ENCODE measurements around the gene NTNG2. TPM values are rescaled to one million over a fixed set of nuclear protein-coding genes. Genes with fewer than 3 reads are reported as not detected.

The NTNG2 gene
- total RNA-seq, 1 experiment from 2014 or later: 2.6 TPM

DNA sequence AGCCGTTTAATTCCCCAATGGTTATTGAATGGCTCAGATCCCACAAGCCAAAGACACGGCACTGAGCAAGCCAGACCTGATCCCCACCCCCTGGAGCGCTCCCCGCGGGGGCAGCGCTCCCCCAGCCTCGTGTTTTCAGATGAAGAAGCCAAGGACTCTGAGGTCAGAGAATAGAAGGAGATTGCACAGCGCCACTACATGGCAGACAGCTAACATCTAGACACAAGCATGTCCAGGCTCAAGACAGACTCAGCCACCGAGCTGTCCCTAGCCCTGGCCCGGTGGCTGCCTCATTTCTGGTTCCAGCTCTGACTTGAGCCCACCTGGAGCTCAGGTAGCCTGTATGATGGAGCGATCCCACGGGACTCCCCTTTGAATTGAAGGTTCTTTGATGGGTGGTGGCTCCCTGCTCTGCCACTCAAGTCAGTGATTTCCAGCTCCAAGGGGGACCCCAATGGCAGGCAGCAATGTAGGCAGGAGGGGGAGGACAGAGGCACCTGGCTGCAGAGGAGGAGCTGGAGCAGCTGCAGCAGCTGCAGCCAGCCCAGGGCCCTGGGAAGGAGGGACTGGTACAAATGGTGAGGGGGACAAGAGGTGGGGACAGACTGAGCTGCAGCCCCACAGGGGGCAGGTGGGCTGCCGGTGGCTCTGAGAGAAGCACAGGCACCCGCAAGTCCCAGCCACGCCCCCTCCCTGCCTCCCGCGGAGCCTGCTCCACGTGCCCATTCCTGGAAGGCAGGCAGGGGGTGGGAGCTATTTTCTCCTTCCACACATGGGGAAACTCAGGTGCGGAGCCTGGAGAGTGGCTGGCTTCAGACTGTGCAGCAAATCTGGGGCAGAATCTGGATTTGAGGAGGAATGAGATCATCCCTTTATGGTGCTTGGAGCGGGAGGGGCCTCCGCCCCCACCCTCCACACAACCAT lies 40.2 kb downstream of the NTNG2 start:
- no peak for DNase-seq (ENCODE audit: low read depth)

DNA sequence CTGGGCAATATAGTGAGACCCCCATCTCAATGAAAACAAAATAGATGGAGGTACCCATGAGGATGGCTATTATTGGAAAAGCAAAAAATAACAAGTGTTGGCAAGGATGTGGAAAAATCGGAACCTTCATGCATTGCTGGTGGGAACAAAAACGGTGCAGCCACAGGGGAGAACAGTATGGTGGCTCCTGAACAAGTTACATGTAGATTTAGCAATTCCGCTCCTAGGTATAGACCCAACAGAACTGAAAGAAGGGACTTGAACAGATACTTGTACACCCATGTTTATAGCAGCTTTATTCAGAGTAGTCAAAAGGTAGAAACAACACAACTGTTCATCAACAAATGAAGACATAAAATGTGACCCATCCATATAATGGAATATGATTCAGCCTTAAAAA lies 43.0 kb downstream of the NTNG2 start:
- no peak for DNase-seq (ENCODE audit: low read depth)

DNA sequence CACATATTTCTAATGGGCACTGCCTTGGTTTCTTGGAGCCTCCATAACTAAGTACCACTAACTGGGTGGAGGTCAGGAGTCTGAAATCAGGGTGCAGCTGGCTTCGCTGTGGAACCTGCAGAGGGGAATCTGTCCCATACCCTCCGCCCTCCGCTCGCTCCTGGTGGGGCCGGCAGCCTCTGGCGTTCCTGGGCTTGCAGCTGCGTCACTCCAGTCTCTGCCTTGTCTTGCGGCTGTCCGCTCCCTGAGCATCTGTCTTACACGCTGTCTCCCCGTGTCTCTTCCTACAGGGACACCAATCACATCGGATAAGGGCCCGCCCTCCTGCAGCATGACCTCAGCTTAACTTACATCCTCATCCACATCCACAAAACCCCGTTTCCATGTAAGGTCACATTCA lies 45.4 kb downstream of the NTNG2 start:
- DNase-seq (ENCODE audit: low read depth): no peak

DNA sequence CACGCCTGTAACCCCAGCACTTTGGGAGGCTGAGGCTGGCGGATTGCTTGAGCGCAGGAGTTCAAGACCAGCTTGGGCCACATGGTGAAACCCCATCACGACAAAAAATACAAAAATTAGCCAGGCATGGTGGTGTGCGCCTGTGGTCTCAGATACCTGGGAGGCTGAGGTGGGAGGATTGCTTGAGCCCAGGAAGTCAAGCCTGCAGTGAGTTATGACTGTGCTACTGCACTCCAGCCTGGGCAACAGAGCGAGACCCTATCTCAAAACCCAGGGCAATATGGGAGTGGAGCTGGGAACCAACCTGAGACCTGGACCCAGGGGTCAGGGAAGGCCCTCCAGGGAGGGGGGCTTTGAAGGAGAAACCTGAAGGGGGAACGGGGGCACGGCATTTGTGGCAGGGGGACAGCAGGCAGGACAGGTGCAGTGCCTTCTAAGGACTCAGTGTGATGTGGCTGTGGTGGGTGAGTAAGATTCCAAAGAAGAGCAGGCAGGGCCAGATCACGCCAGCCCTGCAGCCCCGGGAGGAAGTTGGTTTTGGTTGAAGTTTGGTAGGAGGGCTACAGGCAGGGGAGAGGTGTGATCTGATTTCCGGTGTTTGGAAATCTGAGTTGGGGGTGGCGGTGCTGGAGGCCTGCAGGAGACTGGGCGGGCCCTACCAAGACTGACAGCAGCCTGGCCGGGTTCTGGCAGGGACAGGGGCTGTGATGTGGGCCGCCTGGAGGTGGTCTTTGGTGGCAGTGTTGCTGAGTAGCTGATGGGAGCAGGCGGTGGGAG lies 46.2 kb downstream of the NTNG2 start:
- DNase-seq (ENCODE audit: low read depth): no peak

DNA sequence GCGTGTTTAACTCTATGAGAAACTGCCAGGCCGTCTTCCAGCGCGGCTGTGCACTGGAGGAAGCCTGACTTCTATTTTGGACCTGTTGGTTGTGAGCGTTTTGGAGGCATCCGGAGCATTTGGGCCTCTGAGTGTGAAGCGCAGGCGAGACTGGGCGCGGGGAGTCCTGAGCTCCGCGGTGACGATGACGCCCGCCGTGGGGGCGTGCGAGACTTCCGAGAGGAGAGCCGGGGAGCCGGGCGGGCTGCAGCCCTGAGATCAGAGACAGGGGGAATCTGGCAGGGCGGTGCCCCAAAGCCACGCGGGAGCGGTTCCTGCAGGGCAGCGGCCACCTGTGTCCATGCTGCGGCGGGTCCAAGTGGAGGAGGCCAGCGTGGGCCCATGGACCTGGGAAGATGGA lies 47.4 kb downstream of the NTNG2 start:
- no peak for DNase-seq (ENCODE audit: low read depth)

DNA sequence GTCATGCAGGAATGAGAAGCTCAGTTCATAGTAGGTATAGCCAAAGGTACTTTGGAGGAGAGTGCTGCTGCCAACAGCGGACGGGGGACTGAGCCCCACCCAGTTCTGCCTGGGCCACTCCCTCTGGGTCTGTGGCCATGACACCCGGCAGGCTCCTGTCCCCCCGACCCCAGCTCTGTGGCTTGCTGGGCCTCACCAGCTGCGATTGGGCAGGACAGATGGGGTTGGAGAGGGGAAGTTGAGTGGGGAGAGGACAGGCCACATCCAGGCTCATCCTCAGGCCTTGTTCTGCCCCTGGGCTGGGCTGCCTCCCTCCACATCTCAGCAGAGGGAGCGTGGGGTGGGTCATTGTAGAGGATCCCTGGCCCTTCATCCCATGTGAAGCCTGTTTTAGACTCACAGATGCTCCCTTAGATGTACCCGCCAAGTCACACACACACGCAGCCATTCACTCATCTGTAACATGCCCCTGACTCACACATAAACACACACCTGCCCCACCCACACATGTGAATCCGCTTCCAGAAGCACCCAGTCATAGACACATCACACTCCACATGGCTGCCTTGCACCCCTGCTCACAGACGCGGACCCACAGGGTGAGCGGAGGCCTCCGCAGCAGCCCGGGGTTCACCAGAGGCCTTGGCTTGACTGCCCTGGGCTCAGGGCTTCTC lies 48.8 kb downstream of the NTNG2 start:
- DNase-seq (ENCODE audit: low read depth): peak; percentile 89

DNA sequence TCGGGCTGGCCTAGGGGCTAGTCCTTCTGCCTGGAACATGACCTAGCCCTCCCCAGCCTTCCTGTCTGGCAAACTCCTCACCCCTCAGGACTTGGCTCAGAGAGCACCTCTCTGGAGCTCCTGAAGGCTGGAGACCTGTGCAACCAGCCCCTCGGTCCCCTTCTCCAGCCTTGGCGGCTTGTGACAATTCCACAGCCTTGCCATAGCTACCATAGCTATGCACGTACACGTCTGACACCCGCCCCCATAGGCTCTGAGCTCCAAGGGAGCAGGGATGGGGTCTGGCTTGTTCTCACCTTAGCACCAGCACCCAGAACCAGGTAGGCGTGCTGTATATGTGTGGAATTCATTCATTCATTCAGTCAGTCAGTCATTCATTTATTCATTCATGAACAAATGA lies 49.7 kb downstream of the NTNG2 start:
- DNase-seq (ENCODE audit: low read depth): no peak

DNA sequence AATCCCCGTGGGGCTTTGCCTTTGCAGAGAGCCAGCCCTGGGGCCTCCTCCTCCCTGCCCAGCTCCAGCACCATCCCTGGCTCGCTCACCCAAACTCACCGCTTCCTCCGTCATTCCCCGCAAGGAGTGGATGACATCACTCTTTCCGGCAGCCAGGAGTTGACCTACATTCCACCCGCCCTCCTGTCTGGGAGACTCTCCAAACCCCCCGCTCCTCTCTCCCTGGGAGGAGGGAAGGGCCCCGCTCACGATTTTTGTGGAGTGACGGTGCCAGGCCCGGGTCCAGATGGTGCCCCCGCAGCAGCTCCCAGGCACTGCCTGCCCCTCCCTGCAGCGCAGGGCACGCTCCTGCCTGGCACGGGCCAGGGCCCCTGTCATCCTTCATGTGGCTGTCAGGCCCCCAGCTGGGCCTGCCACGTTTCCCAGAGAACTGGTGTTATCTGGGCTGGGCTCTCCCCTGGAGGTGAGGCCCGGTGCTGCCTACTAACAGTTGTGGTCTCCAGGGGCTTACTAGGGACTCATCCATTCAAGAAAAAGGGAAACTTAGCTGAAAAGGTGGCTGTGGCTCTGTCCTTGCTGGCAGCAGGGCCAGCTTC lies 52.3 kb downstream of the NTNG2 start:
- peak; percentile 98 for DNase-seq (ENCODE audit: low read depth)

DNA sequence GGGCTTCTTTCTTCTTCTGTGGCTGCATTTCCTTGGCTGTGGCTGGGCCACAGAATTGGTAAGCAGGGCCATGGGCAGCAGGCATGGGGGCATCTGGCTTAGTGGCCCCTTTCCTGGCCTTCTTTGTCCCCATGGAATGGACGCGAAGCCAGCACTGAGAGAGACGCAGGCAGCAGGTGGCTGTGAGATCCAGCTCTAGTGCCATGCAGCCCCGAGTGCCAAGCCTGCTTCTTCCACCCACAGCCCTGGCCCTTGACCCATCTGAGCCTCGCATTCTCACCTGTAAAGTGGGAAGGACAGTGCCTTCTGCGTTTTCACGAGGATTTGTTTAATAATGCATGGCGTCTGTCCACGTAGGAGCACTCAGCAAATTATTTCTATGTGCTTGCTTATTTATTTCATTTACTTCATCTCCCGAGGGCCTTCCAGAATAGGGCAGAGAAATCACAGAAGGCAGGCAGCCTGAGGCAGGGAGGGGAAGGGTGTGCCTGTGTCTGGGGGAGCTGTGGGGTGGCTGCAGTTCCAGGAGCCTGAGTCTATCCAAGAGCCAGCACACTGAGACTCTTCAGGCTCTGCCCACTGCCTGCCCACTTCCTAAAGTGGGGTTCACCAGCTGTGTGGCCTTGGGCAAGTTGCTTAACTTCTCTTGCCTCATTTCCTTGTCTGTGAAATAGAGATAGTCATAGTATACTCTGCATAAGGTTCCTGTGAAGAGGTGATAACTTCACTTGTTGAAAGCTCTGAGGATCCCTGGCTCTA lies 55.2 kb downstream of the NTNG2 start:
- no peak for DNase-seq (ENCODE audit: low read depth)

DNA sequence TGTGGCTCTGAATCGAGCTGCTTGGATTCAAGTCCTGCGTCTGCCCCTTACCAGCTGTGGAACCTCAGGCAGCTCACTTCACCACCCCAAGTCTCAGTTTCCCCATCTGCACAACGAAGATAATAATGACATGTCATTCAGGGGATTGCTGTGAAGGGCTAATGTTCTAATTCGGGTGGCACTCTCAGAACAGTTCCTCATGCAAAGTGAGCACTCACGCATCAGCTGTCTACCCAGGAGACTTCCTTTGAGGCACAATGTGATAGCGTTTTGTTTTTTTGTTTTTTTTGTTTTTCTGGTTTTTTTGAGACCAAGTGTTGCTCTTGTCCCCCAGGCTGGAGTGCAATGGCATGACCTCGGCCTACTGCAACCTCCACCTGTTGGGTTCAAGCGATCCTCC lies 56.4 kb downstream of the NTNG2 start:
- no peak for DNase-seq (ENCODE audit: low read depth)

DNA sequence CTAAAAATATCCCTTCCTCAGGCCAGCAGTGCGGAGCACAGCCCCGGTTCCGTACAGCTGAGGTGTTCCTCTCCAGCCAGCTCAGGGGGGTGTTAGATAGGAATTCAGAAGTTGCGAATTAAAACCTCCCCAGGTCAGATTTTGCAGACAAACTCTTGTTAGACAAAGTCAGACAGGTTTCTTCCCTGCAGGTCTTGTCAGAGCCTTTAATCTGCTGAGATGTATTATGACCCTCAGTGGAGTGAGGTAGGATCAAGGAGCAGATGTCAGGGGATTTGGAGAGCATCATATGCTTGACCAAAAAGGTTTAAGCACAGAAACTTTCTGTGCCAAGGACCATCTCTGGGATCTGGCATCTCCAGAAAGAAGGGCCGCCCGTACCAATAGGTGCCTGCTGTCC lies 60.1 kb downstream of the NTNG2 start:
- no peak for DNase-seq (ENCODE audit: low read depth)

DNA sequence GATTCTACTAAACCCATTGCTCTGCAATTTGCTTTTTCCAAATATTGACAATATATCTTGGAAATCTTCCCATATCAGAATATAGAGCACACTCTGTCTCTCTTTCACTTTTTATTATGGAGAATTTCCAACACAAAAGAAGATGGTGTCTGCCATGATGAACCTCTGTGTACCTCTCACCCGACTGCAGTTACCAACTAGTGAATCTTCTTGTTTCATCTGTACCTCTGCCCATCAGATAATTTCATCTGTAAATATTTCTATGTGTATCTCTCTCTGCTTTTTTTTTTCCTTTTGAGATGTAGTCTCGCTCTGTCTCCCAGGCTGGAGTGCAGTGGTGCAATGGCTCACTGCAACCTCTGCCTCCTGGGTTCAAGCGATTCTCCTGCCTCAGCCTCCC lies 62.8 kb downstream of the NTNG2 start:
- no peak for DNase-seq (ENCODE audit: low read depth)

DNA sequence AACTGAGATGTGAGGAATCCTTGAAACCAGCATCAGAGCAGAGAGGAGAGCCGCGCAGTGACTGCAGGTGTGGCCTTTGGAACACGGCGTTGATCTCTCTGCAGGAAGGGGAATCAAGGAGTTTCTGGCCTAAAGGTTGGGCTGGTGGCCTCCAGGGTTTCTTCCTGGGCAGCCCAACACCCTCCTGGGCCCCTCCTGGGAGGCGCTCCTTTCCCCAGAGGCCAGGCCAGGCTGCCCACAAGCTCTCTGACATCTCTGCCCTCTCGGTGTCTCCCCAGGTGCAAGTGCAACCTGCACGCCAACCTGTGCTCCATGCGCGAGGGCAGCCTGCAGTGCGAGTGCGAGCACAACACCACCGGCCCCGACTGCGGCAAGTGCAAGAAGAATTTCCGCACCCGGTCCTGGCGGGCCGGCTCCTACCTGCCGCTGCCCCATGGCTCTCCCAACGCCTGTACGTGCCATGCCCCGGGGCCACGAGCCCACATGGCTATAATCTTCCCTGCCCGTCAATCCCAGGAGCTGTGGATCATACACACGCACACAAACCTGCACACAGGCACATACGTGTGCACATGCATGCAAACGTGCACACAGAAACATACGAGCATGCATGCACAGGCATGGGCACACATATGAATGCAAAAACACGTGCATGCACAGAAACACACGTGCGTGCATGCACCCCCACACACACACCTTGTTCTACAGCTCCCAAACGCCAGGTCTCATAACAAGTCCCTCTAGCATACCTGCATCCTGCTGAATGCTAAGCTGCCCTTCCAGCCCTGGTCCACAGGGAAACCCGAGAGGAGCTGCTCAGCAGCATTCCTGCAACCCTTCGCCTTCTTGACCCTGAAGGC lies 64.9 kb downstream of the NTNG2 start:
- no peak for DNase-seq (ENCODE audit: low read depth)

DNA sequence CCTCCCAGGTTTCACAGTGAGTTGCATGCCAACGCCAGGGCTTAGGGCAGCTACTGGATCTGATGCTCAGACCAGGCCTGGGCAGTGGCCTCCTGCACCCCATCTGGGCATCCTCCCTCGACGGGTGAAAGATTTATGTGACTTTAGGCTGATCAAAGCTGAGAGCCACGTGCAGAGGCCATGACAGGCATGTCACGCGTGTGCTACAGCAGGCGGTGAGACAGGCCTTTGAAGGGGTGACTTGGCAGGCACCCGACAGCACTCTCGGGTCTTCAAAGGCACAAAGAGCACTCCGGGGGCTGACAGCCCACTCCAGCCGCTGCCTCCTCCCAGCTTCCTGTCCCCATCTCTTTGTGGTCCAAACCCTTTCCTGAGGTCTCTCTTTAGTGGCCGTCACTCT lies 66.2 kb downstream of the NTNG2 start:
- DNase-seq (ENCODE audit: low read depth): no peak

DNA sequence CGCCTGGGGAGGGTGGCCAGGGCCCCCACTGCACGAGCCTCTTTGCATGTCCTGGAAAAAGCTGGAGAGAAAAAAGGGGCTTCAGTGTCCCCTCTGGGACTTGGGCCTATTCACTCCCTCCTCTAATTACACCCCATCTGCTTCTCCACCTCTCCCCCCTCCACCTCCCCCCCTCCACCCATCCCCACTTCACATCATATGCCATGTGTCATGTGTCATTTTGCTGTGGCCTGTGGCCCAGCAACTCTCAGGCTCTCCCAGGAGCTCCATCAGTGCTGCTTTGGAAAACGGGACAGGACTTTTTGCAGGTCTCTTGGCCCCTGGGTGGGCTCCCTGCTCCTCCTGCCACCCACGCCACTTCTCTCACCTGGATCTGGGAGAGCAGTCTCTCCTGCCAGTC lies 68.7 kb downstream of the NTNG2 start:
- no peak for DNase-seq (ENCODE audit: low read depth)

DNA sequence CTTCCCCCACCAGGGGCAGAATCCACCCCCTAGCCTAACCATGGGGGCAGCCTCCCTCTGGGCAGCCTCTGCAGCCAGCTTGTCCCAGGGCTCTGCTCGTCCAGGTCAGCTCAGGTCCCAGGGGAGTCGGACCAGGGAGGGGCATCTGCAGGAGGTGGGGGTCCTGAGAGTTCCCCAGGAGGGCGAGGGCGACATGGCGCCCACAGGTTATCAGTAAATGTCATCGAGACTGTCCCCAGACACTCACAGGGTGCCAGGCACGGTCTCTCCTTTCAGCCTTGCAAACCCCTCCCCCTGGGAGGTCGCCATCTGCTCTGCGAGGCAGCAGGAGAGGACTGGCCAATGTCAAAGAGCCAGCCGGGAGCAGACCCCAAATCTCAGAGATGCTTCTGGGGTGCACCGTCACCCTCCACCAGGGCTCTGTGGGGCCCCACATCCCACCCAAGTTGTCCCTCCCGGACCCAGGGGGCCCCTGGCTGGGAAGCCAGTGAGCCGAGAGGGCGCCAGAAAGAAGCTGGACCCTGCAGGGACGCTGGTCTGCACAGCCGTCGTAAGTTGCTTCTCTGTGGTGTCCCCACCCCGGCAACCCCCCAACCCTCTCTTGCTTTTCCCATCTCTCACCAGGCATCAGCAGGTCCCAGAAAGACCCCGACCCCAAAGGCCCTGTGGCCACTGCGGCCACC lies 69.3 kb downstream of the NTNG2 start:
- no peak for DNase-seq (ENCODE audit: low read depth)

DNA sequence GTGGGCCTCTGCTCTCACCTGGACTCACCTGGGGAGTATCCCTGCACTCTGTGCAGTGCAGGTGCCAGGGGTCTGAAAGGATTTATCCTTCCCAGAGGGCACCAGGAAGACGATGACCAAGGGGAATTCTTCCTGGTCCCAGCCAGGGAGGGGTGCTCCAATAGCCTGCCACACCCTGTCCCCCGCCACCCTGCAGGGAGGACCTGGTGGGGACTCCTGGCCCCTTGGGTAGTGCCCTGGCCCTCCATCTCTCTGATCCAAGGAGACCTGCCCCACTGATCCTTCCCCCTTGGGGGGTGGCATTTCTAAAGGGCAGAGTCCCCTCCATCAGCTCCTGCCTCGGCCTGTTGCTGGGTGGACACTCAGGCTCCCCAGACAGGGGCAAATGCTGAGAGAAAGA lies 70.7 kb downstream of the NTNG2 start:
- no peak for DNase-seq (ENCODE audit: low read depth)

DNA sequence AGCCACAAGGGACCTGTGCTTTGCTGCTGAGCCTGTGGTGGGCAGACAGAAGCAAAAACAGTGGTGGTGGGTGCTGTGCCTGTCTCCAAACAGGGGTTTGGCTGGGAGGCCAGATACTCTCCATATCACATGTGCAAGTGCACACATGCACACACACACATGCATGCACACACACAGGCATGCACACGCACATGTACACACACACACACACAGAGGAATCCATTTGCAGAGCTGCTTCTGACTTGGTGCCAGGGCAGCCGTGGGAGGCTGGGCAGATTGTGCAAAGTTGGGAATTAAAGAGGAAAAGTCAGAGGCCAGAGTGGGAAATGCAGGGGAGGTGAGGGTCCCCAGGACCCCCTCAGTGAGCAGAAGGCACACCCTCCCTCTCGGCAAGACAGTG lies 71.3 kb downstream of the NTNG2 start:
- DNase-seq (ENCODE audit: low read depth): no peak

DNA sequence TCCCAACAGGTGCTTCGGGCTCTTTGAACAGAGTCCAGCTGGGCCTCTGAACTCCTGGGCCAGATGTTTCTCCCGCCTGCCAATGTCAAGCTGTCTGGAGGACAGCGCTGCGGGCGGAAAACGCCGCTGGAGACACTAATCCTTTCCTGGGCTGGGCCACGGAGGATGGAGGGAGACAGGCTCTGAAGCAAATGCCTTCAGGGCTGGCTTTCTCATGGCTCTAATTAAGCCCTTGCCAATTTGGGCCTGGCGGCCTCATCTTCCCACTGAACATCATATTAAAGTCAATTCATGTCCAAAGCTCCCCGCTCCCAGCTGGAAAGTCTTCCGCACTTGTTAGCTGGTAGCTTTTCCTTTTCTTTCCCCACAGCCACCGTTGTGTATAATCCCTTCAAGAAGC lies 72.7 kb downstream of the NTNG2 start:
- DNase-seq (ENCODE audit: low read depth): no peak

DNA sequence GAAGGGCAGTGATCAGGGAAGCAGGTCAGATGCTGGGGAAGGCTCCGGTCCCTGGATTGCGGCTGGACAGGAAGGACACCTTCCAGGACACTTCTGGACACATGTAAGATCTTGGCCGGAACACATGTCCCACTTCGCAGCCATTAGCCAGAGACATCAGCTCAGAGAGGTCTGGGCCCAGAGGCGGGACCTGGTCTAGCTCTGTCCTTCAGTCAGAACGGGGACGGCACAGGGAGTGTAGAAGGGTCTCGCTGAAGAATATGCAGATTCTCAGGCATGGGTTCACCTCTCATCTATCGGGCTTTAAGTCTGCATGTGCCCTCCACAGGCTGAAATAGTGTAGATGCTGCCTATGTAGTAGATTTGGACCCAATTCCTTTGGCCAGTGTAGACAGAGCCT lies 73.3 kb downstream of the NTNG2 start:
- no peak for DNase-seq (ENCODE audit: low read depth)
